ENCODE results near the gene FOXP1. TPM values are rescaled to one million over a fixed set of nuclear protein-coding genes. Genes with fewer than 3 reads are reported as not detected.

Gene FOXP1
- total and polyA plus RNA-seq, 2 of the 8 experiments (the other 6 are each of a cell fraction or from before 2014, with no cell fraction given): 13.9 to 25.4 TPM

DNA sequence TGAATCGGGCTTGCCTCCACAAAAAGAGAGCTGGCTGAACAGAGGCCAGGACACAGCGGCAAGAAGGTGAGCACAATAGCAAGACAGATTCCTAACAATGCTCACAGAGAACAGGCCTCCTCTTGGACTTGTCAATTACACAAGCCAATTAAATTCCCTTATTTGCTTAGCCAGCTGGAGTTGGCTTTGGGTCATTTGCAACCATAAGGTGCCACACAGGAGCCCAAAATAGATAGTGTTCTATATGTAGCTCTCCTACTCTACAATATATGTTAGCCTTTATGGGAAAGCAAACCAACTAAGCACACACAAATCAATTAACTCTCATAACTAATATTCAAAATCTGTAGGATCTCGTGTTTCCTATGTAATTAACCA, 335.6 kb downstream of the FOXP1 start:
- Histone ChIP-seq H4K8ac (ENCODE audit: extremely low read depth, insufficient read depth, low read length) (no peak overlapping the region), H3K4me2 (ENCODE audit: insufficient read depth in 1 of 2, low read depth in 2 of 2, low read length in 2 of 2) (no peak overlapping the region)

More for the DNA sequence above, 335.6 kb downstream of the FOXP1 start:
- no peak overlapping the region for H2BK15ac ChIP-seq (ENCODE audit: low read length)
- FAIRE-seq: no peak
- no peak overlapping the region for H3K9ac ChIP-seq (replicated peaks in 1 of 4; ENCODE audit: extremely low read depth in 1 of 4, low read depth in 3 of 4, low read length in 3 of 4)
- H3K79me2 ChIP-seq (ENCODE audit: control insufficient read depth in 1 of 2, insufficient read depth in 2 of 2, low read length in 2 of 2): peaks cover 2 to 44% of the 10 kb centered on the region in 2 experiments; a peak in 3 of 4 replicates
- no peak overlapping the region for H3K4ac ChIP-seq (replicated peaks; ENCODE audit: insufficient read length, low read depth, low read length)
- H2AFZ ChIP-seq (ENCODE audit: low read length): no peak overlapping the region
- H3K23ac ChIP-seq (ENCODE audit: insufficient read length): no peak overlapping the region
- no peaks in the 10 kb centered on the region for H3K27me3 ChIP-seq (replicated peaks in 1 of 4; ENCODE audit: control insufficient read depth in 3 of 4, extremely low read depth in 1 of 4, insufficient read depth in 3 of 4, low read length in 3 of 4)
- H4K5ac ChIP-seq (ENCODE audit: insufficient read length, low read depth, low read length): no peak overlapping the region
- H2BK120ac ChIP-seq (replicated peaks; ENCODE audit: low read depth, low read length): no peak overlapping the region
- CTCF ChIA-PET (ENCODE audit: partially characterized antibody): interaction anchor here (1.2 to 1.3 kb wide), 3 partner anchors 27 to 149 kb away, joined by 3 read pairs; no protein-coding TSS in a partner anchor
- no peak overlapping the region for H2BK12ac ChIP-seq (ENCODE audit: low read depth, low read length)
- H3K23me2 ChIP-seq (ENCODE audit: low read depth, low read length): no peaks in the 10 kb centered on the region
- no peak overlapping the region for H4K91ac ChIP-seq (replicated peaks; ENCODE audit: insufficient read length, low read length)
- TF ChIP-seq HDAC2 (IDR thresholded peaks at IDR 0.05; ENCODE audit: borderline replicate concordance in 1 of 2, low read depth in 2 of 2, low read length in 2 of 2): no peak
- TF ChIP-seq RFX5 (IDR thresholded peaks at IDR 0.05; ENCODE audit: borderline replicate concordance, low read depth, low read length): no peak
- TF ChIP-seq EZH2 (IDR thresholded peaks at IDR 0.05; ENCODE audit: low read depth, low read length, severe bottlenecking): no peak
- TF ChIP-seq CHD2 (IDR thresholded peaks at IDR 0.05; ENCODE audit: low read length): no peak
- peaks cover 5% of the 10 kb centered on the region for H3K79me1 ChIP-seq (ENCODE audit: low read depth, low read length)
- no peak overlapping the region for H3K18ac ChIP-seq (ENCODE audit: extremely low read depth, low read length)
- POLR2A ChIA-PET (ENCODE audit: partially characterized antibody): interaction anchor here (1.1 to 1.3 kb wide), 2 partner anchors 8 to 10 kb away, joined by 3 read pairs; no protein-coding TSS in a partner anchor
- no peak overlapping the region for H3K14ac ChIP-seq (ENCODE audit: insufficient read length)
- H3K9me3 ChIP-seq (ENCODE audit: insufficient read depth in 2 of 2, low read depth in 1 of 2, low read length in 1 of 2): no peaks in the 10 kb centered on the region
- H4K20me1 ChIP-seq (replicated peaks in 1 of 2; ENCODE audit: control insufficient read depth in 1 of 2, insufficient read depth in 2 of 2, low read length in 2 of 2): no peaks in the 10 kb centered on the region
- H3K36me3 ChIP-seq (ENCODE audit: control insufficient read depth in 2 of 4, insufficient read depth in 4 of 4, low read length in 3 of 4): no peaks in the 10 kb centered on the region
- no peak for DNase-seq (ENCODE audit: low read depth in 1 of 2, low spot score in 2 of 2)
- no peak overlapping the region for H3K56ac ChIP-seq (replicated peaks; ENCODE audit: insufficient read length, low read depth, low read length)
- no peak overlapping the region for H3K4me3 ChIP-seq (ENCODE audit: extremely low read depth in 1 of 4, insufficient read depth in 2 of 4, low read depth in 3 of 4, low read length in 4 of 4)
- no peak overlapping the region for H2BK20ac ChIP-seq (ENCODE audit: low read length)
- WGBS, 2 experiments (ENCODE audit: extremely low coverage in 1 of 2, insufficient coverage in 1 of 2, insufficient read length in 1 of 2, insufficient replicate concordance in 2 of 2, low coverage in 1 of 2, low lambda C conversion rate in 2 of 2, missing lambda C conversion rate in 1 of 2): 95% methylated on average over 3 of the region's 3 CpGs; no CpG with 5 or more reads in 1 of the 2 experiments
- H2BK5ac ChIP-seq (ENCODE audit: low read depth, low read length): no peak overlapping the region
- H2AK5ac ChIP-seq (ENCODE audit: low read depth, low read length): no peak overlapping the region
- H3K27ac ChIP-seq (ENCODE audit: low read depth, low read length): no peak overlapping the region
- peaks cover 2 to 27% (median 24%) of the 10 kb centered on the region in 4 experiments for H3K4me1 ChIP-seq (replicated peaks in 1 of 4; ENCODE audit: control insufficient read depth in 3 of 4, insufficient read depth in 4 of 4, low read length in 3 of 4)

Measured in H1 (cell line).